Suprapubic skin (tissue), 4 donors: ENCODE data around the gene DSCAML1. TPM values are rescaled to one million over a fixed set of nuclear protein-coding genes. Genes with fewer than 3 reads are reported as not detected.
A peak's percentile ranks its signal among the peaks of the same experiment; 100 is the strongest.

ENCODE experiments used
- DNase-seq, 2 donors: peaks; one replicate each; pipeline ENCODE4 v3.0.0-alpha.2; 2019; ENCODE audit warnings: low spot score in 2 of 2
- H3K27ac ChIP-seq: fragments of 200-600 bp; sonication (generic); one replicate; pipeline ENCODE4 v1.5.1; 2019
- H3K27me3 ChIP-seq: fragments of 200-600 bp; sonication (generic); one replicate; pipeline ENCODE4 v1.5.1; 2019
- H3K36me3 ChIP-seq: fragments of 200-600 bp; sonication (generic); one replicate; pipeline ENCODE4 v1.5.1; 2019
- H3K4me1 ChIP-seq: fragments of 200-600 bp; sonication (generic); one replicate; pipeline ENCODE4 v1.5.1; 2019
- H3K4me3 ChIP-seq: fragments of 200-600 bp; sonication (generic); one replicate; pipeline ENCODE4 v1.5.1; 2019; ENCODE audit warnings: mild to moderate bottlenecking
- H3K9me3 ChIP-seq: fragments of 200-600 bp; sonication (generic); one replicate; pipeline ENCODE4 v1.5.1; 2019
- CTCF ChIP-seq, 2 donors: fragments of 200-600 bp in 1 of 2; fragments of 450-650 bp in 1 of 2; sonication (generic) in 1 of 2; IDR thresholded peaks; one replicate each; pipeline ENCODE4 v1.5.1; 2016 to 2019; ENCODE audit warnings: antibody characterized with exemption in 2 of 2, mild to moderate bottlenecking in 1 of 2, moderate library complexity in 1 of 2
- EP300 ChIP-seq: sonication (generic); formaldehyde crosslinking; IDR thresholded peaks from one replicate; pipeline ENCODE4 v1.6.1; 2017; ENCODE audit warnings: antibody characterized with exemption
- POLR2A ChIP-seq, 2 donors: fragments of 450-650 bp; IDR thresholded peaks; one replicate each; pipeline ENCODE4 v1.6.1; 2017; ENCODE audit warnings: antibody characterized with exemption in 2 of 2, mild to moderate bottlenecking in 2 of 2, moderate library complexity in 2 of 2
- POLR2AphosphoS5 ChIP-seq, 3 donors: sonication (generic); formaldehyde crosslinking; IDR thresholded peaks; one replicate each; pipeline ENCODE4 v1.6.1; 2017; ENCODE audit warnings: antibody characterized with exemption in 3 of 3
- WGBS: methylation state at CpG from one replicate; pipeline ENCODE4 v1.1.5; 2018; 5-methylcytosine and 5-hydroxymethylcytosine counted together
- total RNA-seq, 4 donors: library from RNA; depleted of rRNA; stranded (reverse); fragments of >200 nt; gene quantifications; one replicate each; pipeline ENCODE4 v1.1.0, GENCODE V29; 2016

Gene DSCAML1
- total RNA-seq, 4 donors from 2014 or later, result 0.11 to 0.24 (median 0.21) TPM; not detected in 1

GRCh38 chr11:117839936-117840813 is 43.2 kb upstream of the DSCAML1 start:
- TF ChIP-seq POLR2AphosphoS5 (IDR thresholded peaks at IDR 0.05) (no peak), POLR2A (IDR thresholded peaks at IDR 0.05) (no peak), EP300 (no peak), CTCF (IDR thresholded peaks at IDR 0.05) (no peak)
- 89% methylated on average over 8 of the region's 10 CpGs for WGBS
- DNase-seq, result peak; percentile 39 to 44
- Histone ChIP-seq H3K27me3 (no peaks in the 10 kb centered on the region), H3K36me3 (no peaks in the 10 kb centered on the region), H3K4me3 (no peak overlapping the region), H3K27ac (no peak overlapping the region), H3K9me3 (no peaks in the 10 kb centered on the region), H3K4me1 (peaks cover 4% of the 10 kb centered on the region)

GRCh38 chr11:117839380-117839881 is 42.4 kb upstream of the DSCAML1 start:
- H3K4me3 ChIP-seq, result no peak overlapping the region
- H3K9me3 ChIP-seq, result no peaks in the 10 kb centered on the region
- TF ChIP-seq CTCF (IDR thresholded peaks at IDR 0.05), result no peak
- no peak for TF ChIP-seq POLR2AphosphoS5 (IDR thresholded peaks at IDR 0.05)
- no peak for TF ChIP-seq EP300
- no peak for TF ChIP-seq POLR2A (IDR thresholded peaks at IDR 0.05)
- H3K27me3 ChIP-seq, result no peaks in the 10 kb centered on the region
- 75% methylated on average over 6 of the region's 7 CpGs for WGBS
- H3K4me1 ChIP-seq, result peaks cover 4% of the 10 kb centered on the region
- H3K36me3 ChIP-seq, result no peaks in the 10 kb centered on the region
- peak in 1 of 2 donors; percentile 63 for DNase-seq
- H3K27ac ChIP-seq, result no peak overlapping the region

- no peak overlapping the region for H3K27ac ChIP-seq
- H3K27me3 ChIP-seq, result no peaks in the 10 kb centered on the region
- WGBS, result 79% methylated on average over 8 of the region's 8 CpGs
- H3K4me1 ChIP-seq, result peaks cover 3% of the 10 kb centered on the region
- H3K4me3 ChIP-seq, result no peak overlapping the region
- no peaks in the 10 kb centered on the region for H3K9me3 ChIP-seq
- DNase-seq, result no peak
- H3K36me3 ChIP-seq, result no peaks in the 10 kb centered on the region
- TF ChIP-seq CTCF (IDR thresholded peaks at IDR 0.05) (no peak), EP300 (no peak), POLR2A (IDR thresholded peaks at IDR 0.05) (no peak), POLR2AphosphoS5 (IDR thresholded peaks at IDR 0.05) (no peak)
Observed at GRCh38 chr11:117838901-117839300, 41.9 kb upstream of the DSCAML1 start.

- Histone ChIP-seq H3K4me3 (no peak overlapping the region), H3K36me3 (no peaks in the 10 kb centered on the region), H3K27ac (no peak overlapping the region), H3K4me1 (peaks cover 3% of the 10 kb centered on the region), H3K27me3 (no peaks in the 10 kb centered on the region), H3K9me3 (no peaks in the 10 kb centered on the region)
- 84% methylated on average over 8 of the region's 8 CpGs for WGBS
- TF ChIP-seq POLR2A (IDR thresholded peaks at IDR 0.05) (no peak), CTCF (IDR thresholded peaks at IDR 0.05) (no peak), POLR2AphosphoS5 (IDR thresholded peaks at IDR 0.05) (no peak), EP300 (no peak)
- DNase-seq, result peak; percentile 39 to 48
Observed at GRCh38 chr11:117837791-117838190, 40.8 kb upstream of the DSCAML1 start.

DNA sequence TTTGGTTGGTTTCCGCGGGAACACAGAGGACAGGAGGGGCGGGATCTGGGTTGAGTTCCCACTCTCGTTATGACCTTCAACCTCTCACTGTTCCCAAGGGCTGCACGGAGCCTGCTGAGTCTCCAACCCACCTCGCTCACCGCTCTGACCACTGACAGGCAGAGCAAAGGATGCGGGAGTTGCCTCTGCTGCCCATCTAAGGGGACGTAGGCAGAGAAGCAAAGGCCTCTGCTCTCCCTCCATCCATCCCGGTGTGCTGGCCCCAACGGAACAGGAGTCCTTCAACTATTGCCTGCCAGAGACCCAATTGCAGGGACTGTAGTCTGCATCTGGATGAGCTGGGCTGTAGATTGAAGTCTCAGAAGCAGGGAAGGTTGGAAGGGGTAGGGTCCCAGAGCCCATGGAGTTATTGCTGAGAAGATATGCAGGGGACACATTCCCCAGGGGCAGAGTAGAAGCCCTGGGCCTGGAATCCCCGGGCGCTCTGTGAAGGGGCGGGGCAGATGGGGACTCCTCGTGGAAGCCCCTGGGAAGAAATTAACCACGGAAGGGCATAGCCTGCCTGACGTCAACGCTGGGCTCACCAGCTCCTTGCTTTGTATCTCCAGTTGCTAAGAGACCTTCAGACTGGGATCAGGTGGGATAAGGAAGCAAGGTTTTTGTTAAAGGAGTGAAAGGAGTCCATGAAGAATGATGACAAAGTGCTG is 40.2 kb upstream of the DSCAML1 start:
- DNase-seq, result peak in 1 of 2 donors; percentile 67
- Histone ChIP-seq H3K4me1 (peaks cover 3% of the 10 kb centered on the region), H3K27me3 (peaks cover 3% of the 10 kb centered on the region), H3K36me3 (no peaks in the 10 kb centered on the region), H3K27ac (no peak overlapping the region), H3K4me3 (no peak overlapping the region), H3K9me3 (no peaks in the 10 kb centered on the region)
- WGBS, result 71% methylated on average over 16 of the region's 18 CpGs
- TF ChIP-seq CTCF (IDR thresholded peaks at IDR 0.05) (no peak), POLR2AphosphoS5 (IDR thresholded peaks at IDR 0.05) (no peak), EP300 (no peak), POLR2A (IDR thresholded peaks at IDR 0.05) (no peak)
